Measurements from ENCODE around the gene IGLON5. TPM values are rescaled to one million over a fixed set of nuclear protein-coding genes. Genes with fewer than 3 reads are reported as not detected.

The IGLON5 gene
- total RNA-seq, 1 donor from 2014 or later: 0.10 TPM

- no peak for DNase-seq
These were observed 6.5 kb downstream of the IGLON5 start for GRCh38 chr19:51317968-51318367.

- no peak for DNase-seq
These were observed 7.5 kb downstream of the IGLON5 start for GRCh38 chr19:51318687-51319648.

GRCh38 chr19:51319649-51320279, 8.3 kb downstream of the IGLON5 start:
- DNase-seq: no peak

- no peak for DNase-seq
These were observed 8.8 kb downstream of the IGLON5 start for GRCh38 chr19:51320280-51320657.

GRCh38 chr19:51321799-51322198, 10.4 kb downstream of the IGLON5 start:
- no peak for DNase-seq

GRCh38 chr19:51323481-51324166, 12.2 kb downstream of the IGLON5 start:
- no peak for DNase-seq

GRCh38 chr19:51324167-51324481, 12.7 kb downstream of the IGLON5 start:
- no peak for DNase-seq

- DNase-seq: no peak
These were observed 13.9 kb downstream of the IGLON5 start for GRCh38 chr19:51325161-51325976.

GRCh38 chr19:51326216-51327065, 15.0 kb downstream of the IGLON5 start:
- no peak for DNase-seq

- DNase-seq: peak; percentile 61
These were observed 15.9 kb downstream of the IGLON5 start for GRCh38 chr19:51327066-51328001.

- DNase-seq: no peak
These were observed 18.0 kb downstream of the IGLON5 start for GRCh38 chr19:51329411-51329810.

GRCh38 chr19:51330366-51330765, 18.9 kb downstream of the IGLON5 start:
- no peak for DNase-seq

GRCh38 chr19:51331193-51331592, 19.7 kb downstream of the IGLON5 start:
- DNase-seq: no peak

GRCh38 chr19:51331716-51332115, 20.3 kb downstream of the IGLON5 start:
- no peak for DNase-seq

GRCh38 chr19:51333836-51334460, 22.5 kb downstream of the IGLON5 start:
- no peak for DNase-seq

GRCh38 chr19:51337141-51337860, 25.9 kb downstream of the IGLON5 start:
- no peak for DNase-seq

- no peak for DNase-seq
These were observed 26.6 kb downstream of the IGLON5 start for GRCh38 chr19:51337861-51338562.

Data from tongue (tissue), 2 donors.